HepG2 (cell line): ENCODE measurements around the gene RUNX2. TPM values are rescaled to one million over a fixed set of nuclear protein-coding genes. Genes with fewer than 3 reads are reported as not detected.

Source experiments
- ATAC-seq: fragments of 200-7000 bp; cut with Tn5 transposase; 3 replicates; pipeline ENCODE4 v1.9.1; 2020; ENCODE audit warnings: mild to moderate bottlenecking, moderate library complexity
- BruUV-seq: library from RNA; stranded (reverse); fragments of 400-500 nt; replicated peaks from 2 replicates; lab custom pipeline; 2021; lab: Mats Ljungman, UMichigan
- CTCF ChIA-PET: fragments of 300-600 bp; formaldehyde crosslinking; extraction: SDS; loops from one replicate; lab custom pipeline; 2021; ENCODE audit warnings: low total read pairs, inconsistent platforms, low intra/inter-chr PET ratio; lab: Yijun Ruan, JAX
- POLR2A ChIA-PET: fragments of 350-600 bp; sonication (Branson Sonifier 250); formaldehyde crosslinking; loops from one replicate; lab custom pipeline; 2020; ENCODE audit warnings: antibody characterized with exemption, inconsistent platforms; lab: Yijun Ruan, JAX
- DNase-seq: peaks from one replicate; pipeline ENCODE4 v3.0.0-alpha.2; 2015; ENCODE audit warnings: low spot score
- FAIRE-seq: peaks from 3 replicates; lab custom pipeline; 2011; peaks lifted over from hg19 to GRCh38; lab: Jason Lieb, UNC
- H2AFZ ChIP-seq: one replicate; pipeline ENCODE4 v1.6.1; 2011; ENCODE audit warnings: low read length, inconsistent platforms
- H3K27ac ChIP-seq: fragments of 300-600 bp; 3 replicates; pipeline ENCODE4 v1.8.0; 2011; ENCODE audit warnings: mixed run types, mild to moderate bottlenecking, mixed read lengths, low read length, inconsistent platforms; ENCODE audit not compliant: insufficient read depth; ENCODE audit errors: extremely low read length
- H3K27me3 ChIP-seq, 2 experiments: fragments of 200-600 bp in 1 of 2; 2 replicates in 1 of 2; 3 replicates in 1 of 2; pipeline versions ENCODE4 v1.6.0 to v1.8.0; 2011; ENCODE audit warnings: low read length in 2 of 2, mild to moderate bottlenecking in 2 of 2, moderate library complexity in 2 of 2, inconsistent platforms in 1 of 2; ENCODE audit not compliant: insufficient read depth in 2 of 2, control insufficient read depth in 1 of 2
- H3K36me3 ChIP-seq, 2 experiments: fragments of 200-600 bp in 1 of 2; replicated peaks in 1 of 2; 2 replicates in 1 of 2; 3 replicates in 1 of 2; pipeline versions ENCODE4 v1.5.1 to v1.8.0; 2011; ENCODE audit warnings: low read length in 2 of 2, inconsistent platforms in 1 of 2; ENCODE audit not compliant: insufficient read depth in 2 of 2, control insufficient read depth in 1 of 2
- H3K4me1 ChIP-seq: 2 replicates; pipeline ENCODE4 v1.5.1; 2012; ENCODE audit warnings: low read length, inconsistent platforms; ENCODE audit not compliant: insufficient read depth
- H3K4me2 ChIP-seq: 2 replicates; pipeline ENCODE4 v1.6.0; 2011; ENCODE audit warnings: low read depth, low read length, inconsistent platforms
- H3K4me3 ChIP-seq, 3 experiments: fragments of 200-600 bp in 1 of 3; sonication (generic), shearing (Covaris generic) in 1 of 3; replicated peaks in 1 of 3; 2 replicates each; pipeline ENCODE4 v1.5.1; 2011 to 2016; ENCODE audit warnings: low read length in 3 of 3, inconsistent platforms in 2 of 3, low read depth in 2 of 3, mild to moderate bottlenecking in 2 of 3, control low read depth in 1 of 3, mixed read lengths in 1 of 3; ENCODE audit not compliant: insufficient read depth in 1 of 3
- H3K79me2 ChIP-seq: one replicate; pipeline ENCODE4 v1.6.1; 2011; ENCODE audit warnings: low read length, inconsistent platforms; ENCODE audit not compliant: insufficient read depth
- H3K9ac ChIP-seq: 2 replicates; pipeline ENCODE4 v1.6.0; 2011; ENCODE audit warnings: mild to moderate bottlenecking, low read depth, low read length, inconsistent platforms; ENCODE audit not compliant: insufficient read depth
- H3K9me3 ChIP-seq: 2 replicates; pipeline ENCODE4 v1.5.1; 2012; ENCODE audit warnings: mild to moderate bottlenecking, low read length
- H4K20me1 ChIP-seq: 2 replicates; pipeline ENCODE4 v1.6.0; 2011; ENCODE audit warnings: inconsistent platforms, mild to moderate bottlenecking, low read length, moderate library complexity; ENCODE audit not compliant: insufficient read depth
- ATF4 ChIP-seq, 2 experiments: fragments of 450-650 bp in 1 of 2; sonication (generic) in 1 of 2; formaldehyde crosslinking; IDR thresholded peaks; 2 replicates each; pipeline versions ENCODE4 v1.5.0 to v1.8.0; 2020 to 2022; ENCODE audit warnings: mild to moderate bottlenecking in 1 of 2, missing genetic modification reagents in 1 of 2
- CHD4 ChIP-seq: fragments of 200-600 bp; sonication (generic); IDR thresholded peaks from 2 replicates; pipeline ENCODE4 v1.7.0; 2017; ENCODE audit warnings: mild to moderate bottlenecking, low read length, borderline replicate concordance
- EZH2 ChIP-seq: conservative IDR thresholded peaks from 2 replicates; pipeline ENCODE4 v1.6.1; 2012; ENCODE audit warnings: mild to moderate bottlenecking, low read depth, low read length, moderate library complexity
- MLLT10 ChIP-seq: sonication (generic); formaldehyde crosslinking; IDR thresholded peaks from 2 replicates; pipeline ENCODE4 v1.4.0; 2020; ENCODE audit warnings: missing genetic modification reagents
- NFE2L2 ChIP-seq: fragments of 150-350 bp; IDR thresholded peaks from 2 replicates; pipeline ENCODE4 v1.6.1; 2014; ENCODE audit warnings: low read length
- PAX8 ChIP-seq: sonication (generic); formaldehyde crosslinking; IDR thresholded peaks from 2 replicates; pipeline ENCODE4 v1.8.0; 2022; ENCODE audit warnings: mild to moderate bottlenecking, missing genetic modification reagents, borderline replicate concordance
- POLR2AphosphoS2 ChIP-seq: IDR thresholded peaks from 2 replicates; pipeline ENCODE4 v1.6.1; 2011; ENCODE audit warnings: low read depth, low read length, improper control_type of control experiment
- REPIN1 ChIP-seq: sonication (generic); formaldehyde crosslinking; IDR thresholded peaks from 2 replicates; pipeline ENCODE4 v1.8.0; 2022; ENCODE audit warnings: missing genetic modification reagents, low read depth, mild to moderate bottlenecking, borderline replicate concordance
- RFX3 ChIP-seq: IDR thresholded peaks from 2 replicates; pipeline ENCODE4 v1.6.1; 2016; ENCODE audit warnings: missing biosample characterization, missing genetic modification reagents
- RNF2 ChIP-seq: fragments of 450-650 bp; conservative IDR thresholded peaks from 2 replicates; pipeline ENCODE4 v1.6.1; 2016; ENCODE audit warnings: low read depth
- ZFP91 ChIP-seq: sonication (generic); formaldehyde crosslinking; IDR thresholded peaks from 2 replicates; pipeline ENCODE4 v1.9.0; 2022; ENCODE audit warnings: missing genetic modification reagents, mild to moderate bottlenecking, borderline replicate concordance
- ZNF33A ChIP-seq: sonication (generic); formaldehyde crosslinking; IDR thresholded peaks from 2 replicates; pipeline ENCODE4 v1.5.1; 2020; ENCODE audit warnings: missing genetic modification reagents, mild to moderate bottlenecking, moderate library complexity, borderline replicate concordance
- ZNF33B ChIP-seq: sonication (generic); formaldehyde crosslinking; IDR thresholded peaks from 2 replicates; pipeline ENCODE4 v1.5.1; 2020; ENCODE audit warnings: mild to moderate bottlenecking, missing genetic modification reagents
- ZNF44 ChIP-seq: sonication (generic); formaldehyde crosslinking; IDR thresholded peaks from 2 replicates; pipeline ENCODE4 v1.5.1; 2020; ENCODE audit warnings: mild to moderate bottlenecking, missing genetic modification reagents
- ZSCAN5A ChIP-seq: sonication (generic); formaldehyde crosslinking; IDR thresholded peaks from 2 replicates; pipeline ENCODE4 v1.8.0; 2022; ENCODE audit warnings: mild to moderate bottlenecking, missing genetic modification reagents, borderline replicate concordance
- WGBS: methylation state at CpG from one replicate; pipeline ENCODE4 v1.1.6; 2017; ENCODE audit warnings: low lambda C conversion rate; 5-methylcytosine and 5-hydroxymethylcytosine counted together
- in situ Hi-C: cut with HindIII; loops from 2 replicates; pipeline ENCODE4 v1.10.0; 2017; ENCODE audit warnings: low pct_unique_long_range_greater_than_20kb; ENCODE audit not compliant: extremely low pct_ligation_motif_present
- intact Hi-C: fragments of 100-400 bp; cut with micrococcal nuclease; formaldehyde crosslinking; loops from one replicate; pipeline ENCODE4 v1.10.0; 2022; ENCODE audit not compliant: unreplicated experiment
- polyA plus RNA-seq, 8 experiments: library from polyadenylated mRNA; depleted of rRNA in 3 of 8; stranded (reverse) in 7 of 8; unstranded in 1 of 8; fragments of >200 nt; fragmentation: Illumina TruSeq in 4 of 8; extraction: Trizol in 4 of 8; gene quantifications; 2 replicates each; pipeline versions ENCODE4 v1.2.1 to v1.2.3, GENCODE V29; 2011 to 2016; ENCODE audit warnings: low read depth in 4 of 8, missing spikeins in 1 of 8, mixed read lengths in 1 of 8; ENCODE audit not compliant: insufficient read depth in 1 of 8
- total RNA-seq, 5 experiments: library from RNA; depleted of rRNA; stranded (reverse); fragments of >200 nt; fragmentation: Illumina TruSeq; extraction: Trizol; gene quantifications; 2 replicates each; pipeline ENCODE4 v1.2.3, GENCODE V29; 2016; ENCODE audit warnings: low read depth in 1 of 5

RUNX2 gene
- total and polyA plus RNA-seq, 2 of the 13 experiments (the other 11 are each of a cell fraction or from before 2014, with no cell fraction given) = not detected

- ChIA-PET POLR2A (no interaction called here), CTCF (no interaction called here)
- ATAC-seq (no peak), DNase-seq (no peak), FAIRE-seq (no peak)
- in situ Hi-C loops = loop anchor here (5.0 kb wide), 1 partner anchor 763 kb away; no protein-coding TSS in a partner anchor
- BruUV-seq = no TSS peak
- Histone ChIP-seq H3K9ac (no peak overlapping the region), H3K36me3 (no peaks in the 10 kb centered on the region), H3K9me3 (no peaks in the 10 kb centered on the region), H4K20me1 (no peaks in the 10 kb centered on the region), H3K27ac (no peak overlapping the region), H3K79me2 (no peaks in the 10 kb centered on the region), H3K4me3 (peak overlapping the region in 1 of 3 experiments; percentile 42; a peak in 1 of 6 replicates), H3K4me2 (0 out of 2 replicates have a peak overlapping the region, but pooled peaks have one; percentile 40), H3K27me3 (peaks cover 20 to 64% of the 10 kb centered on the region in 2 experiments), H2AFZ (no peak overlapping the region), H3K4me1 (peaks cover 24% of the 10 kb centered on the region)
- TF ChIP-seq ZNF33A (CRISPR knock-in tag) (no peak), EZH2 (peak; percentile 66; the same call in 1 of the 2 replicates), ZSCAN5A (CRISPR knock-in tag) (no peak), POLR2AphosphoS2 (no peak), RNF2 (peak; percentile 21; the same call in 1 of the 2 replicates), ZNF33B (CRISPR knock-in tag) (0 out of 2 replicates have a peak, but pooled peaks have one; percentile 30), REPIN1 (no peak), PAX8 (no peak), NFE2L2 (no peak), MLLT10 (CRISPR knock-in tag) (no peak), ZNF44 (CRISPR knock-in tag) (0 out of 2 replicates have a peak, but pooled peaks have one; percentile 13), ZFP91 (0 out of 2 replicates have a peak, but pooled peaks have one; percentile 23), RFX3 (CRISPR knock-in tag) (no peak), CHD4 (no peak), ATF4 (CRISPR knock-in tag; IDR thresholded peaks at IDR 0.05) (no peak)
- 35% methylated on average over 40 of the region's 40 CpGs for WGBS
- intact Hi-C loops = loop anchor here (5.0 kb wide), 1 partner anchor 292 kb away; no protein-coding TSS in a partner anchor
These were observed 92.2 kb downstream of the RUNX2 start for GRCh38 chr6:45420083-45420908.
